HG03558 (cell line): ENCODE results near the gene NELFE.
"Not testable (repeated sequence)": the region's sequence is repeated elsewhere in the genome, so short reads cannot be mapped to it uniquely, and the experiment has no call there.

Source experiments
- ATAC-seq: cut with Tn5 transposase; IDR thresholded peaks from one replicate; pipeline ENCODE4 v1.9.1; 2021; ENCODE audit warnings: moderate number of reproducible peaks; ENCODE audit not compliant: unreplicated experiment; ENCODE audit errors: extremely low read depth

NELFE gene

GRCh38 chr6:31952140-31952805 is 6.5 kb downstream of the NELFE start:
- ATAC-seq, result no peak

DNA sequence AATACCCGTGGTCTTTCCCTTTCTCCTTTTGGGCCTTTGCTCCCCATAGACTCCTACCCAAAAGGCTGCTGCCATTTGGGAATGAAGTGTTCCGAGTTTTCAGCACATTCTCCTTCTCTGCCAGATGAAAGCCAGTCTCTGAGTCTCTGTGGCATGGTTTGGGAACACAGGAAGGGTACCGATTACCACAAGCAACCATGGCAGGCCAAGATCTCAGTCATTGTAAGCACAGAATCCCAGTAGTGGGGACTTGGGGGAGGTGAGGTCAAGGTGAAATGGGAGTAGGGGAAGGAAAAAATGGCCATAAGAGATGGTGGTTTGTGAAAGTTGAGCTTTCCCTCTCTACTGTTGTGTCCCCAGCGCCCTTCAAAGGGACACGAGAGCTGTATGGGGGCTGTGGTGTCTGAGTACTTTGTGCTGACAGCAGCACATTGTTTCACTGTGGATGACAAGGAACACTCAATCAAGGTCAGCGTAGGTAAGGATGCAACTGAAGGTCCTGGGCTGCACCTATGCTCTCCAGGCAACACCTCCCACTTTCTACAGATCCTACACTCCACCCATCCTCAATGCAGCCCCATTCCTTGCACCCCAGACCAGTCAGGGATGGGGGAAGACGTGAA is 8.7 kb downstream of the NELFE start:
- no peak for ATAC-seq

GRCh38 chr6:31948753-31949413 is 9.9 kb downstream of the NELFE start:
- no peak for ATAC-seq

DNA sequence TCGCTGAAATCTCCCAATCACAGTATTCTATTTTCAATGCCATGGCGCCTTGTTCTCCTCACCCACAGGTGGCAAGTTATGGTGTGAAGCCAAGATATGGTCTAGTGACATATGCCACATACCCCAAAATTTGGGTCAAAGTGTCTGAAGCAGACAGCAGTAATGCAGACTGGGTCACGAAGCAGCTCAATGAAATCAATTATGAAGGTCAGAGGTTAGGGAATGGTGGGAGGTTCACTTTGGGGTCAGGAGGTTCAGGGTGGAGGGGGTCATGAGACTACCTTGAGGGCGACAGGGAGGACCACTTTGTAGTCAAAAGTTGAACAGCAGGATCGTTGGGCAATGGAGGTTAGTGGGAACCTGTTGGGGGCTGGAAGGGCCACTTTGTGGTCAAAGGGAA is 10.5 kb downstream of the NELFE start:
- ATAC-seq, result no peak

GRCh38 chr6:31947864-31948263 is 10.9 kb downstream of the NELFE start:
- ATAC-seq, result no peak

DNA sequence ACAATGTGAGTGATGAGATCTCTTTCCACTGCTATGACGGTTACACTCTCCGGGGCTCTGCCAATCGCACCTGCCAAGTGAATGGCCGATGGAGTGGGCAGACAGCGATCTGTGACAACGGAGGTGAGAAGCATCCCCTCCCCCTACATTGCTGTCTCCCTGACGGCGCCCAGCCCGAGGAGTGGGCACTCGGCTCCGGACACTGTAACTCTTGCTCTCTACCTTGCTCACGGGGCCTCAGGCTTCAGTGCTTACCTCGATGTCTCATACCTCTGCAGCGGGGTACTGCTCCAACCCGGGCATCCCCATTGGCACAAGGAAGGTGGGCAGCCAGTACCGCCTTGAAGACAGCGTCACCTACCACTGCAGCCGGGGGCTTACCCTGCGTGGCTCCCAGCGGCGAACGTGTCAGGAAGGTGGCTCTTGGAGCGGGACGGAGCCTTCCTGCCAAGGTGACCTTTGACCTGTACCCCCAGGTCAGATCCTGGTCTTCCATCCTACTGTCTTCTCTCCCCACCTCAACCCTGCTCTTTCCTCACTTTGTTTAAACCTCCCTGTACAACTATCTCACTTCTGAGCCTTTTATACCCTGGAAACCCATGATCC is 11.6 kb downstream of the NELFE start:
- no peak for ATAC-seq

DNA sequence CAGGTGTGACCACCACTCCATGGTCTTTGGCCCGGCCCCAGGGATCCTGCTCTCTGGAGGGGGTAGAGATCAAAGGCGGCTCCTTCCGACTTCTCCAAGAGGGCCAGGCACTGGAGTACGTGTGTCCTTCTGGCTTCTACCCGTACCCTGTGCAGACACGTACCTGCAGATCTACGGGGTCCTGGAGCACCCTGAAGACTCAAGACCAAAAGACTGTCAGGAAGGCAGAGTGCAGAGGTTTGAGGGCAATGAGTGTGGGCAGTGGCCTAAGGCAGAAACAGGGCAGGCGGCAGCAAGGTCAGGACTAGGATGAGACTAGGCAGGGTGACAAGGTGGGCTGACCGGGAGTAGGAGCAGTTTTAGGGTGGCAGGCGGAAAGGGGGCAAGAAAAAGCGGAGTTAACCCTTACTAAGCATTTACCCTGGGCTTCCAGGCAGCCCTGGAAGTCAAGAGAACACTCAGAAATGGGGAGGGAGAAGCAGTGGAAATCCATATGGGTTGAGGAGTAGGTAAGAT is 12.3 kb downstream of the NELFE start:
- no peak for ATAC-seq

- no peak for ATAC-seq
These were observed 13.0 kb downstream of the NELFE start, which contains the start of gene CFB for GRCh38 chr6:31945507-31946369. Gene CFB (plus strand): TSS chr6:31946095. CDS start chr6:31946222, 127 bp downstream.

DNA sequence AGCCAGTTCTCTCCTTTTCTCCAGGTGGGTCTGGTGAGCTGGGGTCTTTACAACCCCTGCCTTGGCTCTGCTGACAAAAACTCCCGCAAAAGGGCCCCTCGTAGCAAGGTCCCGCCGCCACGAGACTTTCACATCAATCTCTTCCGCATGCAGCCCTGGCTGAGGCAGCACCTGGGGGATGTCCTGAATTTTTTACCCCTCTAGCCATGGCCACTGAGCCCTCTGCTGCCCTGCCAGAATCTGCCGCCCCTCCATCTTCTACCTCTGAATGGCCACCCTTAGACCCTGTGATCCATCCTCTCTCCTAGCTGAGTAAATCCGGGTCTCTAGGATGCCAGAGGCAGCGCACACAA is 13.6 kb downstream of the NELFE start:
- no peak for ATAC-seq

- ATAC-seq, result no peak
These were observed 15.0 kb downstream of the NELFE start for GRCh38 chr6:31943742-31944141.

DNA sequence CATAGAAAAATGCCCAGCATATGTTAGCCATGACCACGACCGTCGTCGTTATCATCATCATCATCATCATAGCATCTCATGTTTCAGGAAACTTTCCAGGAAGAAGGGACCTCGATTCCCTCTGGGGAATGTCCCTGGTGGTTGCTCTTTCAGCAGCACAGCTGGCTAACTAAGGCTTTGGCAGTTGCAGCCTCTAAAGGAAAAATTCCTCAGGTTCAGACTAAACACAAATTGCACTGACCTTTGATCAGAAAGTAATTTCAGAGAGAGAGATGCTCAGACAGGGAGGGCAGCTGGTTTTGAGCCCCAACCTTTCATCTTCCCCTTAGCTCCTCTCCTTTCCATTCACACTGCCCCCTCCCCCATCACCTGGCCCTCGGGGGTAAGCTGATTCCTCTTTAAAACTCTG is 18.5 kb downstream of the NELFE start:
- no peak for ATAC-seq

GRCh38 chr6:31935823-31936222 is 22.9 kb downstream of the NELFE start:
- ATAC-seq, result no peak

DNA sequence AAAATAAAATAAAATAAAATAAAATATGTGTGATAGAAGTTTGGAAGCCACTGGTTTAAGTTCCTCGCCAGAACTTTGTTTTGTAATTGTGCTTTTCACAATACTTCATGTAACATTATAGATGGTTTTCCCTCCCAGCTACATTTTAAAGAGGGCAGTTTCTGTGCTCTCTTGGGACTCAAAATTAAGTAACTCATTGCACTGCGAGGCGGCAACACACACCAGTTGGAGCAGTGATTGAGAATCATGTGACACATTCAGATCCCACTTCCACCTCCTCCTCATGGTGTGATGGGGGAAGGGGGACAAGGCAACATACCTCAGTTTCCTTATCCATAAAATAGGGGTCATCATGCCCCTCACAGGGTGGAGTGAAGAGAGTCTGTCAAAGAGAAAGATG is 23.8 kb downstream of the NELFE start:
- no peak for ATAC-seq

DNA sequence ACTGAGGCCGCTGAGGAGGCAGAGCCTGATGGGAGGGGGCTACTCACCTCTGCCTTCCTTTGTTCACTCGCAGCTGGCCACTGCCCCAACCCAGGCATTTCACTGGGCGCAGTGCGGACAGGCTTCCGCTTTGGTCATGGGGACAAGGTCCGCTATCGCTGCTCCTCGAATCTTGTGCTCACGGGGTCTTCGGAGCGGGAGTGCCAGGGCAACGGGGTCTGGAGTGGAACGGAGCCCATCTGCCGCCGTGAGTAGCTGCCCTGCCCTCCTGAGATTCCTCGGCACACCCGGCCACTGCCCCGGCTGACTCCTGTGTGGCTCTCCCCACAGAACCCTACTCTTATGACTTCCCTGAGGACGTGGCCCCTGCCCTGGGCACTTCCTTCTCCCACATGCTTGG is 25.2 kb downstream of the NELFE start:
- ATAC-seq, result no peak

DNA sequence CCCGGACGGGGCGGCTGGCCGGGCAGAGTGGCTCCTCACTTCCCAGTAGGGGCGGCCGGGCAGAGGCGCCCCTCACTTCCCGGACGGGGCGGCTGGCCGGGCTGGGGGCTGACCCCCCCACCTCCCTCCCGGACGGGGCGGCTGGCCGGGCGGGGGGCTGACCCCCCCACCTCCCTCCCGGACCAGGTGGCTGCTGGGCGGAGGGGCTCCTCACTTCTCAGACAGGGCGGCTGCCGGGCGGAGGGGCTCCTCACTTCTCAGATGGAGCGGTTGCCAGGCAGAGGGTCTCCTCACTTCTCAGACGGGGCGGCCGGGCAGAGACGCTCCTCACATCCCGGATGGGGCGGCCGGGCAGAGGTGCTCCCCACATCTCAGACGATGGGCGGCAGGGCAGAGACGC is 26.6 kb downstream of the NELFE start:
- not testable (repeated sequence) for ATAC-seq

GRCh38 chr6:31930962-31931361 is 27.8 kb downstream of the NELFE start:
- no peak for ATAC-seq

- ATAC-seq, result no peak
These were observed 30.2 kb downstream of the NELFE start for GRCh38 chr6:31928672-31928939.

GRCh38 chr6:31927863-31928671 is 30.7 kb downstream of the NELFE start:
- ATAC-seq, result no peak

DNA sequence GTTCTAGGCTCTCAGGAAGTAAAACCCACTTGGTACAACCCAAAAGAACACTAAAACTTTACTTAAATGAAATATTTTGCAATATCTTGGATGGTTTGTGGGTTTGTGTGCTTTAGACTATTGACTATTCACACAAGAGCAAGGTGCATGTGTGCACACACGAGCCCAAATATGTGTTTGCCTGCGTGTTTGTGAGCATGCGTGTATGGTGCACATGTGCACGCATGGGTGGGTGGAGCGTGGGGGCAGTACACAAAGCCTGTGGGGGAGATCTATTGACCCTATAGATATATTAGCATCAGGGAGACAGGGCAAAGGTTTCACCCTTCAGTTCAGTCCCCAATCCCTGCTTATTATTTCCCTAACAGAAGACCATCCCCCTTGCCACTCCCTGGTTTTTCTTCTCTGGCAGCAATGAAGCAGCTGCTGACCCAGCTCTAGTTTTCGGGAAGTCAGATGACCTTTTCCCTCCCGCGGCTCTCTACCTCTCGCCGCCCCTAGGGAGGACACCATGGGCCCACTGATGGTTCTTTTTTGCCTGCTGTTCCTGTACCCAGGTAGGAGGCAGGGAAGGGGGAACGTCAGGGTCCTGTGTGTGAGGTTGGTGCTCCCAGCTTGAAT is 31.4 kb downstream of the NELFE start, which contains the start of gene C2:
C2 (plus strand) TSS at position 476 of the 621 bp plus-strand sequence; CDS start at position 512, 36 bp downstream.
- no peak for ATAC-seq
